Superior temporal gyrus (tissue), 1 donor: ENCODE measurements around the gene OR2T6.
"Not testable (repeated sequence)": the region's sequence is repeated elsewhere in the genome, so short reads cannot be mapped to it uniquely, and the experiment has no call there.

ENCODE experiments used
- DNase-seq: peaks from one replicate; pipeline ENCODE4 v3.0.0-alpha.2; 2016; ENCODE audit errors: extremely low spot score

OR2T6 gene

DNA sequence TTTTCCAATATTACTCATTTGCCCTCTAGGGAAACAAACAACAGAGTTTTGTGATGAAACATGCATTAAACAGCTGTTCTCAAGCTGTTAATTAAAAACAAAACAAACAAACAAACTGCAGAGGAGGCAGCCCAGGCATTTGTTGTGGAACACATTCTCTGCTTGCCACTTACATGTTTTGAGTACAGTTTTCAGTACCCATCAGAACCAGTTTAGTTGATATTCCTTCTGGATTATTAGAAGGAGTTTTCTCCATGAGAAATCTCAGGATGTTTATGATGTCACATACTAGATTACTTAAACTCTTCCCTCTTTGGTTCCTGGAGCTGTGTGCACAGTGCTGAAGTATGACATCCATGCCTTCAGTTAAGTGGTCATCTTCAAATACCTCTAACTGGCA is at the start of gene OR2T6:
TSS of gene OR2T6 (plus strand) at position 301 of the 400 bp plus-strand sequence. CDS start 11,863 bp downstream, outside the sequence.
- no peak for DNase-seq

- DNase-seq = no peak
Measured at GRCh38 chr1:248343451-248343850, 32.1 kb upstream of the OR2T6 start.

- DNase-seq = no peak
Measured at GRCh38 chr1:248348475-248348874, 27.1 kb upstream of the OR2T6 start, which contains the start of gene OR14C36. OR14C36 (plus strand) TSS chr1:248348775; CDS start chr1:248348775, 0 bp downstream.

DNA sequence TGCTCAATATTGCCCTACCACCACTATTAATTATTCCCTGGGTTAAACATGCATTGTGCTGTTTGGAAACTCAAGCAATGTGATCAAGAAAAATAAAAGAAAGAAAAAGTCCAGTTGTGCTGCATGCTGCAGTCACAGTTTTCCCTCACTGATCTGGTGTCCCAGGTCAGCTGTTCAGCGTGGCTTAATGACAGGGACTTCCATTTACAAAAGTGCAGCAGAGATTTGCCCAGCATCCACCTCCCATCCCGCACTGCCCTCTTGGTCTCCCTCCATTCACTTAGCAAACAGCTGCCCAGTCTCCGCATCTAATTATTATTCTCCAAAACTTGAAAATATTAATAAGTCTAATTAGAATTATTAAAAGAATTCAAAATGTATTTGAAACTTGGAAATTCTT is 16.1 kb upstream of the OR2T6 start:
- DNase-seq = peak; percentile 56

DNA sequence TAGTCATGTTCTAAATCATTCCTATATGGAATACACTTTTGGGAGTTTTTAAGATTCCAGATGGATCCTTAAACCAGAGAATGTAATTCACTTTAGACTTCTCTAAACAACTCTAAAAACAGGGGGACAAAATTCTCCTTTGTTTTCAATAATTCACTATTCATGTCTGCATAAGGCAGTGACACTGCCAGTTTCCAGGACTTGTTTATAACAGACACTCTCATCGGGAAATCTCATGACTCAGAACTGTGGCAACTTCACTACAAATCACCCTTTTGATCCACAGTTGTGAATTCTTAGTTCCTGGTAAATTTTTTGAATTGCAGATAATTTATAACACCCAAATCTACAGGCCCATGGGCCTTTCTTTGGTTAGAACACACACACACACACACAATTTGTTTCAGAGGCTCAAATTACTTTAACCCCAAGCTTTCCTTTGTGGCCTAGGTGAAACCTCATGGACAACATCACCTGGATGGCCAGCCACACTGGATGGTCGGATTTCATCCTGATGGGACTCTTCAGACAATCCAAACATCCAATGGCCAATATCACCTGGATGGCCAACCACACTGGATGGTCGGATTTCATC is 14.3 kb upstream of the OR2T6 start, which contains the start of gene OR2T4:
TSS of gene OR2T4 (plus strand) at position 545 of the 595 bp plus-strand sequence. CDS start at position 545, 0 bp downstream.
- peak; percentile 88 for DNase-seq

GRCh38 chr1:248366609-248367008 is 8.9 kb upstream of the OR2T6 start:
- DNase-seq = no peak

GRCh38 chr1:248372394-248372793 is 3.2 kb upstream of the OR2T6 start:
- no peak for DNase-seq

DNA sequence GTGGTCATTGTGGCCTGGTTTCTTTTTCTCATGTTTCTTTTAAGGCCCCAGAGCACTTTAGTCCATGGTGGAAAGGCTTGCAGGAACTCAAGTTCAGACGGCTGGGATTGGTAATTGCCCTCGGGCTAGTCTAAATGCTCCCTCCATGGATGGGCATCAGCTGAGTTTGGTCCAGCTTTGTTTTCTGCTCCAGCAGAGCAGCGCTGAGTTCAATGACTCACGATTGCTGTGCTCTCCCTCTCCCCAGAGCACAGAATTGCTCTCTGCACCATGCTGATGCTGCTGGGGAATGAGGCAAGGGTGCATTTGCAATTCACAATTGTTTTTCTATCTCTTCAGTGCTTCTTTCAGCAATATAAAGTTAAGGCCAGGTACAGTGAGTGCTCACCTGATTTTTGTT is 1.8 kb upstream of the OR2T6 start:
- DNase-seq = no peak

DNA sequence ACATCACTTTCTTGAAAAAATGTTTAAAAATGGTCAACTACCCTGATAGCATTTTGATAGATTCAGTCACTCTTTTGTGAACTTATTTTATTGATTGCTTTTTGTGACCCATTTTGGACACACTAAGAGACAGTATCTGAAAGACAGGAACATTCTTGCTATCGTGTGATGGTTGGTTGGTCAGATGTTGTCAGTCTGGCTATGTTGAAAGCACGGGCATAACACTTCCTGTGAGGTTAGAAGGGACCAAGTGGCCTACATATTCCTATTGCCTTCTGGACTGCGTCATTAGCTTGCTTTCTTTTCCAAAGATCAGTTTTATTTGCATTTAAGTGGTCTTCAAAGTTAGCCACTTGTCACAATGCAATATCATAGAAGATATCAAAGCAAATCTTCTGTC is 1.4 kb downstream of the OR2T6 start:
- DNase-seq = no peak

- DNase-seq = no peak
Measured at GRCh38 chr1:248380854-248381253, 5.3 kb downstream of the OR2T6 start.

- DNase-seq = no peak
Measured at GRCh38 chr1:248388426-248388825, 12.9 kb downstream of the OR2T6 start.

- no peak for DNase-seq
Measured at GRCh38 chr1:248393050-248393449, 17.5 kb downstream of the OR2T6 start.

- no peak for DNase-seq
Measured at GRCh38 chr1:248402748-248403147, 27.2 kb downstream of the OR2T6 start, which contains the start of gene OR2T1. OR2T1 (plus strand) TSS chr1:248403048; CDS start chr1:248406148, 3,100 bp downstream.

DNA sequence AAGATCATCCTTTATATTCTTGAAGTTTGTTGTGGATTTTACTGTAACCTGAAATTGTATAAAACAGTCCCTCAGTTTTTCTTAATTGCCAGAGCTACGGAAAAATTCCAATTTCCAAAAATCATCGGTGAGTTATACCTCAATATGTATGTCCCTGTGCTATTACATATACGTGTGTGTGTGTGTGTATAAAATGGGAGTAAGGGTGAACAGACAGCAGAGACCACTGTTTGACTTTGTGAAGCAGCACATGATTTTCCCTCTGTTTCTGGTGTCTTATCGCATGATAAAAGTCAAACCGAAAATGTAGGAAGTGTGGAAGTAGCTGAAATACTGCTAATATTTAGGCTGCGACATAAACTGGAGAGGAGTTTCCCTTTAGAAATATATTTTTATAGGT is 28.5 kb downstream of the OR2T6 start:
- no peak for DNase-seq

DNA sequence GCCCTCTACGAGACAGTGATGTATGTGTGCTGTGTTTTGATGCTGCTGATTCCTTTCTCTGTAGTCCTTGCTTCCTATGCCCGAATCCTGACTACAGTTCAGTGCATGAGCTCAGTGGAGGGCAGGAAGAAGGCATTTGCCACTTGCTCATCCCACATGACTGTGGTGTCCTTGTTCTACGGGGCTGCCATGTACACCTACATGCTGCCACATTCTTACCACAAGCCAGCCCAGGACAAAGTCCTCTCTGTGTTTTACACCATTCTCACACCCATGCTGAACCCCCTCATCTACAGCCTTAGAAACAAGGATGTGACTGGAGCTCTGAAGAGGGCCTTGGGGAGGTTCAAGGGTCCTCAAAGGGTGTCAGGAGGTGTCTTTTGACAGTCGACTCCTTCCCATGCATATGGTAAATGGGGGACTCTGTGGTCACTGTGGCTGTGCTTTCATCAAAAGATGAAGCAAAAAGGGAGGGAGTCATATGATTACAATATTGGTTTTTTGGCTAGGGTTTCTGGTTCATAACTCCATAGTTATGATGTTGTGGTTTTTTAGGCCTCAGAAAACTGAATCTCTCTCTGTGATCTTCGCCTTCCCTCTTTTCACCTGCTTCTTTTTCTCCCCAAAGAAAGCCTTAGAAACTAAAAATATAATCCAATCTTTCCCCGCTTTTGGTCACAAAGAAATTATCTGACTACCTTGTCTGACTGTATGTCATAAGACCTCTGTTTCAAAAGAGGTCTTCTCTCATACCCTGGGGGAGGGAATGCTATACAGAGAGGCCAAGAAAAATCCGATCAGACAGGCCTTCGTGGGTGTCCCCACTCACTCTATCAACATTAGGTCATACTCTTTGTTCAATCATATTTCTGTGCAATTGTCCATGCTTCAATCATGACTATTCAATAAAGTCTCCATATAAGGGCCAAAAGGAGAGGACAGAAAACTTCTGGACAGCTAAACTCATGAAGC is 31.5 kb downstream of the OR2T6 start:
- DNase-seq = no peak

GRCh38 chr1:248416226-248416625 is 40.7 kb downstream of the OR2T6 start:
- no peak for DNase-seq

DNA sequence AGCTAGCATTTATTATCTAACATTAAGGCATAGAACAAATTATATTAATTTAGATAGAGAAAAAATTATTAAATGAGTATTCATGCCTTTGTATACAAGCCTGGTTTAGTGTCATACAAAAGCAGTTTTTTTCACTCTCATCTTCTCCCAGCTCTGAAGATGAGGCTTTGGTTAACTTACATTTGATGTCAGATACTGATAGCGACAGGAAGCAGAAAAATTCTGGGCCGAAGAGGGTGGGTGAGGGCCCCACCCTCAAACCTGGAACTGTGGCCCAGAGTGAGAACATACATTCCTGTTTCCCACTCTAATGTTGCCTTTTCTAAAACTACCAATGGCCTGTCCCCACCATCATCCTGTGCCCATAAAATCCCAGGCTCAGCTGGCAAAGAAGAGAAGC is 42.3 kb downstream of the OR2T6 start:
- DNase-seq = no peak

GRCh38 chr1:248421384-248421783 is 45.8 kb downstream of the OR2T6 start:
- DNase-seq = no peak

DNA sequence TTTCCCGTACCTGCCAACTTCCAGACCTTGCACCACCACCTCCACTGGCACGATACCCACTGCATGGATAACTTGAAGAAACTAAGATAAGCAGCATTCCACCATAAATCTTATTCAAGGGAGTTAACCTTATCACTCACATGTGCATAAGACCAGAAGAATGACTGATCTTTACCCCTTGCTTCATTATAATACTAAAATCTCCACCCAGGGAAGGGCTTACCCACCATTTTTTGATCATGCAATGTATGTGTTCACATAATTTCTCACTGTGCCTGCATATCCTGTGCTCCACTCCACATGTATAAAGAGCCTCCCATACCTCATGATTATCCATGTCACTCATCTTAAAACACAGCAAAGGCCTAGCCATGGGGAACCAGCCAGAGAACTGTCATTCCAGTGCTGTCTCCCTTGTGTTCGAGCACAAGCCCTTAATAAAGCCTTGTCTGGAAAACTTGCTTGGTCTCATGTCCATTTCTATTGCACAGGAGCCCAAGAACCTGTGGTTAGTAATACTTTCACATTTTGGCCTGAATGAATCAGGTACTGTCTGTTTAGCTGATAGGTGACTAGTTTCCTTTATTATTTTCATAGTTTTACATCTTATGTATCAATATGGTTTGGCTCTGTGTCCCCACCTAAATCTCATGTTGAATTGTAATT is 52.1 kb downstream of the OR2T6 start:
- not testable (repeated sequence) for DNase-seq

DNA sequence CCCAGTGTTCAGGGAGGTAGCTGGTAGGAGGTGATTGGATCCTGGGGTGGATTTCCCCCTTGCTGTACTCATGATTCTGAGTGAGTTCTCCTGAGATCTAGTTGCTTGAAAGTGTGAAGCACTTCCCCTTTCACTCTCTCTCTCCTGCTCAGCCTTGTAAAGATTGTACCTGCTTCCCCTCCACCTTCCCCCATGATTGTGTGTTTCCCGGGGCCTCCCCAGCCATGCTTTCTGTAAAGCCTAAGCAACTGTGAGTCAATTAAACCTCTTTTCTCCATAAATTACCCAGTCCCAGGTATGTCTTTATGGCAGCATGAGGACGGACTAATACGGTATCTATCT is 52.6 kb downstream of the OR2T6 start:
- not testable (repeated sequence) for DNase-seq

DNA sequence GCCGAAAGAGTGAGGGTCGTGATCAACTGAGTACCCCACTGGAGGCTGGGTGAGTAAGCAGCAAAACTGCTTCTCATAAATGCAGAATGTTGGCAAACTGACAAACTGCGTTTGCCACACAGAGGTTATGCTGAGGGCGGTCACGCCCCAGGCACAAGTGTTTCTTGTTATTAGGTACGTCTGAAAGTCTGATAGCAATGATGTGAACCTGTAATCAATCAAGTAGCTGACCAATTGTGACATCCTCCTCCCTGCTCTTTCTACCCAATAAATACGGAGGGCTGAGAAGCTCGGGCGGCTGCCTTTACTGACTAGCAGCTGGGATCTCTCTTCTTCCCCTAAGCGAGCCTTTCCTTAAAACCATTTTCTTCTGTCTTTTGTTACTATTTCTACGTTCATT is 56.1 kb downstream of the OR2T6 start:
- DNase-seq = not testable (repeated sequence)

- not testable (repeated sequence) for DNase-seq
Measured at GRCh38 chr1:248432201-248432600, 56.7 kb downstream of the OR2T6 start.
